Osteocyte (in vitro differentiated cells): ENCODE data around the gene PPRC1. TPM values are rescaled to one million over a fixed set of nuclear protein-coding genes. Genes with fewer than 3 reads are reported as not detected.

Experiments used
- DNase-seq: peaks from one replicate; pipeline ENCODE4 v3.0.0; 2021; ENCODE audit warnings: mixed read lengths; ENCODE audit not compliant: unreplicated experiment; ENCODE audit errors: extremely low spot score
- H3K27ac Mint-ChIP-seq: one replicate; pipeline ENCODE4 v1.8.0; 2021; ENCODE audit warnings: mild to moderate bottlenecking, mixed read lengths; ENCODE audit not compliant: unreplicated experiment
- H3K27me3 Mint-ChIP-seq: one replicate; pipeline ENCODE4 v1.8.0; 2021; ENCODE audit warnings: mixed read lengths; ENCODE audit not compliant: unreplicated experiment
- H3K36me3 Mint-ChIP-seq: one replicate; pipeline ENCODE4 v1.8.0; 2021; ENCODE audit warnings: mixed read lengths; ENCODE audit not compliant: unreplicated experiment
- H3K4me1 Mint-ChIP-seq: one replicate; pipeline ENCODE4 v1.8.0; 2021; ENCODE audit warnings: mixed read lengths; ENCODE audit not compliant: unreplicated experiment
- H3K4me3 Mint-ChIP-seq: one replicate; pipeline ENCODE4 v1.8.0; 2021; ENCODE audit warnings: mild to moderate bottlenecking, moderate library complexity, mixed read lengths; ENCODE audit not compliant: unreplicated experiment
- H3K9me3 Mint-ChIP-seq: one replicate; pipeline ENCODE4 v1.8.0; 2021; ENCODE audit warnings: mixed read lengths; ENCODE audit not compliant: unreplicated experiment
- total RNA-seq: library from RNA; stranded (reverse); gene quantifications from 2 replicates; pipeline ENCODE4 v1.2.1, GENCODE V29; 2021
- TF ChIP-seq, protein P1 (sequence below): fragments of 200-600 bp; sonication (generic); IDR thresholded peaks from 2 replicates; pipeline ENCODE4 v1.5.0; 2021; ENCODE audit warnings: antibody characterized with exemption, mild to moderate bottlenecking, moderate library complexity

PPRC1 gene
- total RNA-seq, 1 donor from 2014 or later, result 40.7 TPM

DNA sequence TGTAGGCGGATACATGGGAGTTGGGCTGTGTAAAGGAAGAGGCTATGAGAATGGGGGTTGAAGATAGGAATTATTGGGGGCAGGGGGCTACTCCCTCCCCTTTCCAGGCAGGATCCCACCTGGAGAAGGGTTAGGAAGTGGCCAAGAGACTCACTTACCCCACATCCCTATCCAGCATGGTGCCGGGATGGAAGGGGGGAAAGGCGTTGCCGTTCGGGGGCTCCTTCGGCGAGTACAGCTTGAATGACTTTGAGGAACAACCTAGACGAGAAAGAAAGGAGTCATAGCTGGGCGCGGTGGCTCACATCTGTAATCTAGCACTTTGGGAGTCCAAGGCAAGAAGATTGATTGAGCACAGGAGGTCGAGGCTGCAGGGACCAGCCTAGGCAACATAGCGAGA lies 21.6 kb upstream of the PPRC1 start:
- Mint-ChIP-seq H3K36me3 (peaks cover 33% of the 10 kb centered on the region), H3K27me3 (no peaks in the 10 kb centered on the region), H3K9me3 (no peaks in the 10 kb centered on the region), H3K4me1 (peaks cover 35% of the 10 kb centered on the region), H3K27ac (no peak overlapping the region), H3K4me3 (no peak overlapping the region)
- DNase-seq, result no peak
- TF ChIP-seq, protein P1, sequence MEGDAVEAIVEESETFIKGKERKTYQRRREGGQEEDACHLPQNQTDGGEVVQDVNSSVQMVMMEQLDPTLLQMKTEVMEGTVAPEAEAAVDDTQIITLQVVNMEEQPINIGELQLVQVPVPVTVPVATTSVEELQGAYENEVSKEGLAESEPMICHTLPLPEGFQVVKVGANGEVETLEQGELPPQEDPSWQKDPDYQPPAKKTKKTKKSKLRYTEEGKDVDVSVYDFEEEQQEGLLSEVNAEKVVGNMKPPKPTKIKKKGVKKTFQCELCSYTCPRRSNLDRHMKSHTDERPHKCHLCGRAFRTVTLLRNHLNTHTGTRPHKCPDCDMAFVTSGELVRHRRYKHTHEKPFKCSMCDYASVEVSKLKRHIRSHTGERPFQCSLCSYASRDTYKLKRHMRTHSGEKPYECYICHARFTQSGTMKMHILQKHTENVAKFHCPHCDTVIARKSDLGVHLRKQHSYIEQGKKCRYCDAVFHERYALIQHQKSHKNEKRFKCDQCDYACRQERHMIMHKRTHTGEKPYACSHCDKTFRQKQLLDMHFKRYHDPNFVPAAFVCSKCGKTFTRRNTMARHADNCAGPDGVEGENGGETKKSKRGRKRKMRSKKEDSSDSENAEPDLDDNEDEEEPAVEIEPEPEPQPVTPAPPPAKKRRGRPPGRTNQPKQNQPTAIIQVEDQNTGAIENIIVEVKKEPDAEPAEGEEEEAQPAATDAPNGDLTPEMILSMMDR, result no peak

DNA sequence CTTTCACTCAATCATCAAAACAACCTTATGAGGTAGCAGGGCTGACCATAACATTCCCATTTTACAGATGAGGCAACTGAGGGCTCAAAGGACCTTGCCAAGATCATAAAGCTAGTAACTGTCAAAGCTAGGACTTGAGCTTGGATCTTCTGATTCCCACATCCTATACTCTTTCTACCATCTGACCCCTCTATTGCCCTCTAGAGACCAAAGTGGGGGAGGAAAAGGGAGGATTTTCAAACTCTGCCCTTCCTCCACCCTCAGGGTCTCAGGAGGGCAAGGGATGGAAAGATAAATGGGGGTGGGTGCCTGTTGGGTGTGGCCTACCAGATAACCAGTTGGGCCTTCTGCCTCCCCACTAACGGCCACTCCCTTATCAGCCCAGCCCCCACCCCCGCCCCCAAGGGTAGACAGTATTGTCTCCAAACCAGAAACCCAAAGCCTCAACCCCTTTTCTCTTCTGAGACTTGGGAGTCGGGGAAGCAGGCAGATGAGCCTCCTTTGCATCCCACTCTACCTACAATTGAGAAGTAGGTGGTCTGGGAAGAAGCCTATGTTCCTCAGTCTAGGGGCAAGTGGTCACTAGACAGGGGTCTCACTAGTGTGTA lies 20.5 kb upstream of the PPRC1 start:
- Mint-ChIP-seq H3K9me3 (no peaks in the 10 kb centered on the region), H3K4me1 (peaks cover 44% of the 10 kb centered on the region), H3K4me3 (no peak overlapping the region), H3K27me3 (no peaks in the 10 kb centered on the region), H3K27ac (no peak overlapping the region), H3K36me3 (peaks cover 33% of the 10 kb centered on the region)
- no peak for DNase-seq
- TF ChIP-seq, protein P1, result no peak

DNA sequence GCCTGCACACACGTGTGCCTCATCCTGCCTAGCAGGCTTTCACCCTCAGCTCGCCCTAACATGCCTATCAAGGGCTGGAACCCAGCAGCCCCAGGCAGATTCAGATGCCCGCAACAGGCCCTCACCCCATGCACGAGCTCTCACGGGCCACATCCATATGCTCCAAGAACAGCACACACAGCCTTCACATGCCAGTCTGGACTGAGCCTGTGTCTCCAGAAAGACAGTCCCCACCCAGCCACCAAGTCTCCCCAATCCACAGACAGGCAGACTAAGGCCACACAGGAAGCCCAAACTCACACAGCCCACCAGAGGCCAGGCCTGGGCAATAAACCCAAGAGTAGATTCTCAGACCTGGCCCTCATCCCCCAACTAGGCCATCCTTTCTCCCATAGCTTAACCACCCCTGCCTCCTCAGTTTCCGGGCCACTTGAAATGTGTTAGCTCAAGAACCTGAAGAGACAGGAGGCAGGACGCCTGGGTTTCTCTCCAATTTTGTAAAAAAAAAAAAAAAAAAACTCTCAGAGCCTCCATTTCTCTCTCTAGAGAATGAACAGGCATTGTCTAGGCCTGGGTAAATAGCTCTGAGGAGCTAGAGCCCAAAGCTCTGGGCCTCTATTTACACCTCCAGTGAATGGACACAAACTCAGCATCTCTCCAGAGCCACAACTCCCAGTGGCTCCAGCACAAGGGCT lies 19.4 kb upstream of the PPRC1 start:
- H3K4me1 Mint-ChIP-seq, result peaks cover 54% of the 10 kb centered on the region
- peak overlapping the region; percentile 88 for H3K27ac Mint-ChIP-seq
- no peak for DNase-seq
- H3K27me3 Mint-ChIP-seq, result no peaks in the 10 kb centered on the region
- no peaks in the 10 kb centered on the region for H3K9me3 Mint-ChIP-seq
- peak overlapping the region; percentile 87 for H3K4me3 Mint-ChIP-seq
- TF ChIP-seq, protein P1, result no peak
- H3K36me3 Mint-ChIP-seq, result peaks cover 31% of the 10 kb centered on the region

DNA sequence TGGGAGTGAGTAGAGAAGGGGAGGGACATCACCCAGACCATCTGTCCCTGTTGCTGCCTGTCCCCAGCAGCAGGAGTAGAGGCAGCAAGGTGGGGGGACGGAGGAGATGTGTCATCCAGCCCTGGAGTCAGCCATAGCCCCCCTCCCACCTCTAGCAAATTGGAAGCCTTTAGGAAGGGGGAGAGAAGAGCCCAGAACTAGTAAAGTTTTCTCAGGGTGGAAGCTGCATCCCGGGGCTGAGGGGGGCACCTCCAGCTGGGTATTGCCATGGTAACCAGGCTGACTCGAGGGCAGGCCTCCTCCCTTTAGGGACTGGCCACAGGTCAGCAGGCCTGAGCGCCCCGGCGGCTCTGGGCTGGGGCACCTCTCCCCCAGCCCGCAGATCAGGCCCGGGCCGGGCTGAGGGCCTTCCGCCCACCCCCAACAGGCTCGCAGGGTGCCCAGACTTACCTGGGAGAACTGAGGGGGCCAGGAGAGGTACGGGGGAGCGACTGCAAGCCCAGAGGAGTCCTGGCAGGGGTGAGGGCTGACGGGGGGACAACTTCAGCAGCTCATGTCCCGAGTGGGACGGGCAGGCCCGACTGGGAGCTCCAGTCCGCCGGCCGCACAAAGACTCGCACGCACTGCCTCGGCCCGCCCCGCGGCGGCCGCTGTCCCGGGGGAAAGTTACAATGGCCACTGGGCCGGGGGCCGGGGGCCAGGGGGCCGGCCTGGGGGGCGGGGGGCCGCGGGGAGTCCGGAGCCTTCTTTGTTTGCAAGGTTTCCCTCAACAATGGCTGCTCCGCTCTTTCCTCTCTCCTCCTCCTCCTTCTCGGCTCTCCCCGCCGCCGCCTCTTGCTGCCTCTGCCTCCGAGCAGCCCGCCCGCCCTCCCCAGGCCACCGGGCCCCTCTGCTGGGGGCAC lies 18.6 kb upstream of the PPRC1 start:
- Mint-ChIP-seq H3K27me3 (no peaks in the 10 kb centered on the region), H3K27ac (peak overlapping the region; percentile 94), H3K9me3 (no peaks in the 10 kb centered on the region), H3K4me1 (peaks cover 61% of the 10 kb centered on the region), H3K4me3 (peak overlapping the region; percentile 87), H3K36me3 (peaks cover 24% of the 10 kb centered on the region)
- TF ChIP-seq, protein P1, result no peak
- DNase-seq, result no peak
